Activated T-helper 2 cell treated with anti-CD3 and anti-CD28 coated beads, Interferon-gamma antibody, Interleukin-2, Interleukin-4, amounts not matched to agents 10 μg/mL and 5 μg/mL and 100 μg/mL, durations not matched to agents 14 hours and 24 hours and 36 hours (primary cell): ENCODE measurements around the gene KCNJ14. TPM values are rescaled to one million over a fixed set of nuclear protein-coding genes. Genes with fewer than 3 reads are reported as not detected.

Source experiments
- DNase-seq: peaks from one replicate; pipeline ENCODE4 v3.0.0; 2021; ENCODE audit warnings: low spot score
- H3K27ac Mint-ChIP-seq: one replicate; pipeline ENCODE4 v1.8.0; 2021; ENCODE audit warnings: mixed read lengths
- H3K27me3 Mint-ChIP-seq: one replicate; pipeline ENCODE4 v1.8.0; 2021; ENCODE audit warnings: low read depth, mixed read lengths
- H3K36me3 Mint-ChIP-seq: one replicate; pipeline ENCODE4 v1.8.0; 2021; ENCODE audit warnings: low read depth, mixed read lengths
- H3K4me1 Mint-ChIP-seq: one replicate; pipeline ENCODE4 v1.8.0; 2021; ENCODE audit warnings: low read depth, mixed read lengths
- H3K4me3 Mint-ChIP-seq: one replicate; pipeline ENCODE4 v1.8.0; 2021; ENCODE audit warnings: low read depth, mild to moderate bottlenecking, moderate library complexity, mixed read lengths
- H3K9me3 Mint-ChIP-seq: one replicate; pipeline ENCODE4 v1.8.0; 2021; ENCODE audit warnings: mixed read lengths
- intact Hi-C: fragments of 100-400 bp; cut with micrococcal nuclease; formaldehyde crosslinking; loops from one replicate; pipeline ENCODE4 v1.15.1; 2023
- total RNA-seq: library from RNA; stranded (reverse); gene quantifications from 2 replicates; pipeline ENCODE4 v1.2.3, GENCODE V29; 2022

Gene KCNJ14
- 2.0 and 2.1 TPM in 2 replicates for total RNA-seq

GRCh38 chr19:48455171-48455907 lies at the start of gene KCNJ14:
Gene KCNJ14 (plus strand): TSS chr19:48455574. CDS start chr19:48461725, 6,151 bp downstream.
- DNase-seq, result no peak
- H3K4me1 Mint-ChIP-seq, result peaks cover 2% of the 10 kb centered on the region
- no peaks in the 10 kb centered on the region for H3K27me3 Mint-ChIP-seq
- intact Hi-C loops, result no loop called here
- peaks cover 50% of the 10 kb centered on the region for H3K36me3 Mint-ChIP-seq
- no peak within 1 kb of the TSS for H3K4me3 Mint-ChIP-seq
- no peaks in the 10 kb centered on the region for H3K9me3 Mint-ChIP-seq
- H3K27ac Mint-ChIP-seq, result no peak within 1 kb of the TSS

GRCh38 chr19:48405850-48406249 lies 49.5 kb upstream of the KCNJ14 start:
- Mint-ChIP-seq H3K27ac (no peak overlapping the region), H3K4me3 (no peak overlapping the region), H3K27me3 (peaks cover 13% of the 10 kb centered on the region), H3K4me1 (peaks cover 4% of the 10 kb centered on the region), H3K36me3 (no peaks in the 10 kb centered on the region), H3K9me3 (no peaks in the 10 kb centered on the region)
- no peak for DNase-seq
- intact Hi-C loops, result no loop called here

- DNase-seq, result no peak
- Mint-ChIP-seq H3K9me3 (no peaks in the 10 kb centered on the region), H3K36me3 (no peaks in the 10 kb centered on the region), H3K27ac (no peak overlapping the region), H3K4me1 (peaks cover 24% of the 10 kb centered on the region), H3K27me3 (peaks cover 18% of the 10 kb centered on the region), H3K4me3 (no peak overlapping the region)
- intact Hi-C loops, result no loop called here
Observed at GRCh38 chr19:48413879-48414587, 41.3 kb upstream of the KCNJ14 start.

- DNase-seq, result peak; percentile 65
- intact Hi-C loops, result no loop called here
- peaks cover 18% of the 10 kb centered on the region for H3K27me3 Mint-ChIP-seq
- peak overlapping the region; percentile 56 for H3K4me3 Mint-ChIP-seq
- no peak overlapping the region for H3K27ac Mint-ChIP-seq
- peaks cover 26% of the 10 kb centered on the region for H3K4me1 Mint-ChIP-seq
- no peaks in the 10 kb centered on the region for H3K9me3 Mint-ChIP-seq
- H3K36me3 Mint-ChIP-seq, result no peaks in the 10 kb centered on the region
Observed at GRCh38 chr19:48415395-48415794, 40.0 kb upstream of the KCNJ14 start.

- peaks cover 26% of the 10 kb centered on the region for H3K4me1 Mint-ChIP-seq
- H3K4me3 Mint-ChIP-seq, result peak overlapping the region; percentile 56
- intact Hi-C loops, result no loop called here
- H3K27ac Mint-ChIP-seq, result no peak overlapping the region
- H3K27me3 Mint-ChIP-seq, result peaks cover 18% of the 10 kb centered on the region
- DNase-seq, result no peak
- H3K9me3 Mint-ChIP-seq, result no peaks in the 10 kb centered on the region
- no peaks in the 10 kb centered on the region for H3K36me3 Mint-ChIP-seq
Observed at GRCh38 chr19:48415806-48416221, 39.6 kb upstream of the KCNJ14 start.

GRCh38 chr19:48417421-48417820 lies 38.0 kb upstream of the KCNJ14 start:
- Mint-ChIP-seq H3K4me1 (peaks cover 26% of the 10 kb centered on the region), H3K36me3 (no peaks in the 10 kb centered on the region), H3K9me3 (no peaks in the 10 kb centered on the region), H3K27me3 (peaks cover 18% of the 10 kb centered on the region), H3K4me3 (no peak overlapping the region), H3K27ac (no peak overlapping the region)
- no peak for DNase-seq
- intact Hi-C loops, result no loop called here

GRCh38 chr19:48418317-48419064 lies 36.9 kb upstream of the KCNJ14 start:
- H3K4me1 Mint-ChIP-seq, result peaks cover 26% of the 10 kb centered on the region
- H3K36me3 Mint-ChIP-seq, result no peaks in the 10 kb centered on the region
- intact Hi-C loops, result loop anchor here (1.0 to 2.0 kb wide), 3 partner anchors 16 to 55 kb away; partner anchors contain the start of genes GRWD1 and TMEM143
- no peak for DNase-seq
- peak overlapping the region; percentile 67 for H3K4me3 Mint-ChIP-seq
- H3K9me3 Mint-ChIP-seq, result no peaks in the 10 kb centered on the region
- H3K27me3 Mint-ChIP-seq, result peaks cover 16% of the 10 kb centered on the region
- peak overlapping the region; percentile 93 for H3K27ac Mint-ChIP-seq

GRCh38 chr19:48419158-48419920 lies 36.0 kb upstream of the KCNJ14 start:
- intact Hi-C loops, result loop anchor here (1.0 to 2.0 kb wide), 3 partner anchors 17 to 56 kb away; partner anchors contain the start of genes GRWD1 and TMEM143
- peaks cover 10% of the 10 kb centered on the region for H3K27me3 Mint-ChIP-seq
- peak overlapping the region; percentile 67 for H3K4me3 Mint-ChIP-seq
- H3K27ac Mint-ChIP-seq, result peak overlapping the region; percentile 93
- no peaks in the 10 kb centered on the region for H3K9me3 Mint-ChIP-seq
- H3K36me3 Mint-ChIP-seq, result no peaks in the 10 kb centered on the region
- DNase-seq, result peak; percentile 67
- H3K4me1 Mint-ChIP-seq, result peaks cover 20% of the 10 kb centered on the region

- H3K36me3 Mint-ChIP-seq, result no peaks in the 10 kb centered on the region
- DNase-seq, result no peak
- no peak overlapping the region for H3K4me3 Mint-ChIP-seq
- peaks cover under 1% of the 10 kb centered on the region for H3K27me3 Mint-ChIP-seq
- peaks cover 21% of the 10 kb centered on the region for H3K4me1 Mint-ChIP-seq
- H3K27ac Mint-ChIP-seq, result no peak overlapping the region
- intact Hi-C loops, result no loop called here
- H3K9me3 Mint-ChIP-seq, result no peaks in the 10 kb centered on the region
Observed at GRCh38 chr19:48421548-48421947, 33.8 kb upstream of the KCNJ14 start.

GRCh38 chr19:48424694-48425219 lies 30.6 kb upstream of the KCNJ14 start:
- Mint-ChIP-seq H3K9me3 (no peaks in the 10 kb centered on the region), H3K27me3 (no peaks in the 10 kb centered on the region), H3K4me3 (no peak overlapping the region), H3K27ac (peak overlapping the region; percentile 3), H3K4me1 (peaks cover 5% of the 10 kb centered on the region), H3K36me3 (no peaks in the 10 kb centered on the region)
- intact Hi-C loops, result no loop called here
- no peak for DNase-seq

- peaks cover 5% of the 10 kb centered on the region for H3K4me1 Mint-ChIP-seq
- H3K27ac Mint-ChIP-seq, result no peak overlapping the region
- no peaks in the 10 kb centered on the region for H3K27me3 Mint-ChIP-seq
- intact Hi-C loops, result no loop called here
- H3K4me3 Mint-ChIP-seq, result no peak overlapping the region
- no peak for DNase-seq
- H3K9me3 Mint-ChIP-seq, result no peaks in the 10 kb centered on the region
- no peaks in the 10 kb centered on the region for H3K36me3 Mint-ChIP-seq
Observed at GRCh38 chr19:48428670-48429069, 26.7 kb upstream of the KCNJ14 start.

- H3K4me3 Mint-ChIP-seq, result no peak overlapping the region
- H3K27me3 Mint-ChIP-seq, result peaks cover 4% of the 10 kb centered on the region
- no peaks in the 10 kb centered on the region for H3K4me1 Mint-ChIP-seq
- DNase-seq, result no peak
- H3K9me3 Mint-ChIP-seq, result no peaks in the 10 kb centered on the region
- intact Hi-C loops, result no loop called here
- H3K36me3 Mint-ChIP-seq, result no peaks in the 10 kb centered on the region
- H3K27ac Mint-ChIP-seq, result no peak overlapping the region
Observed at GRCh38 chr19:48433337-48433736, 22.0 kb upstream of the KCNJ14 start.
